NCI-H345 treated with DMSO at 0.1 percent for 48 hours (cell line): Measurements from ENCODE around the gene OPA1.
"Not testable (repeated sequence)": the region's sequence is repeated elsewhere in the genome, so short reads cannot be mapped to it uniquely, and the experiment has no call there.

Experiments
- DNase-seq: peaks from one replicate; lab custom pipeline; 2025; ENCODE audit not compliant: unreplicated experiment; lab: John Stamatoyannopoulos, UW

Gene OPA1

DNA sequence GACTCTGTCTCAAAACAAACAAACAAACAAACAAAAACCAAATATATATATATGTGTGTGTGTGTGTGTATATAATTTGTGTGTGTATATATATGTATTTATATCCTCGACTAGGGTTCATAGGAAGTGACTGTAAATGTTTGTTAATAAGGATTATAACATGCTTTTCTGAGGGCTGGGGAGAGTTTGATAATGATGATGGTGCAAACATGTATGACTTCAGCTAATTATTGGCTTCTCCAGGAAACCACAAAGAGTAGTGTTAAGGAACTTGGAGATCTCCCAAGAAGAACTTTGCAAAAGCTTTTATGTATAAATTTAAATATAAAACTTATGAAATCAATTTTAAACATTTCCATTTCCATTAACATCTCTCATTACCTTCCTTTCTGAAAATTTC lies 3.9 kb upstream of the OPA1 start:
- no peak for DNase-seq

DNA sequence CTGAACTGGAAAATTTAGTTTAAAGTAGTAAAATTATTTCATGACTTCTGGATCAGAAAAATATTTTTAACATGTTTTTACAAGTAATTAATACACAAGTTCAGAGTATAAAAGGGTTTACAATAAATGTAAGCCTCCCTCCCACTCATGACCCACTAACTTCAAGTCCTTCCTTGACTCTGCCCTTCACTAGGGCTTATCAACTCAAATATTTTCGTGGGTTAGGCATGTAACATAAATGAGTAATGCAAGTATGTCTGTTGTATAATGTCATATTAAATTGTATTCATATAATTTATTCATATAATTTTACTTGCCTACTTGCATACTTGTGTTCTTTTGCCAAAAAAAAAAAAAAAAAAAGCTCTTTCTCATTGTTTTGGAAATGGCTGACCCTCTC lies 3.4 kb upstream of the OPA1 start:
- no peak for DNase-seq

DNA sequence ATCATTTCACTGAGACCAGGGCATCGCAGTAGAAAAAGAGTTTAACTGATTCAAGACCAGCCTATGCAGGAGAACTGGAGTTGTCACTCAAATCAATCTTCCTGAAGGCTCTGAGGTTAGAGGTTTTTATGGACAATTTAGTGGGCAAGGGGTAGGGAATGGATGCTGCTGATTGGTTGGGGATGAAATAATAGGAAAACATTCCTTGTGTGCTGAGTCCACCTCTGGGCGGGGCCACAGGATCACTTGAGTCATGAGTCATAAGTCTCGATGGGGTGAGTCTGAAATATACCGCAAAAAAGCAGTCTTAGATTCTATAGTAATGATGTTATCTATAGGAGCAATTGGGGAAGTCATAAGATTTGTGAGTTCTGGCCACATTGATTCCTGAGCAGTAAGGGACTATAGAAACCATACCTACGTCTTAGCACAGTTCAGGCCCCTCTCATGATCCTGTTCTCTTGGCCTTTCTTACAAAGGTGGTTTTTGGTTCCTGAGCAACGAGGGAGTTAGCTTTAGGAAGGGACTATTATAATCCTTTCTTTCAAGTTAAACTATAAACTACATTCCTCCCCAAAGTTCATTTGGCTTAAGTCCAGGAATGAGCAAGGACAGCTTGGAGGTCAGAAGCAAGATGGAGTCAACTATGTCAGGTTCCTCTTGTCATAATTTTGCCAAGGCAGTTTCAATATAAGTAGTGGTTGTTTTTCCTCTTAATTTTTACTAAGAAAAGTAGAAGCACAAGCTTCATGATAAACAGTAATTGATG lies 2.7 kb upstream of the OPA1 start:
- DNase-seq, result no peak

DNA sequence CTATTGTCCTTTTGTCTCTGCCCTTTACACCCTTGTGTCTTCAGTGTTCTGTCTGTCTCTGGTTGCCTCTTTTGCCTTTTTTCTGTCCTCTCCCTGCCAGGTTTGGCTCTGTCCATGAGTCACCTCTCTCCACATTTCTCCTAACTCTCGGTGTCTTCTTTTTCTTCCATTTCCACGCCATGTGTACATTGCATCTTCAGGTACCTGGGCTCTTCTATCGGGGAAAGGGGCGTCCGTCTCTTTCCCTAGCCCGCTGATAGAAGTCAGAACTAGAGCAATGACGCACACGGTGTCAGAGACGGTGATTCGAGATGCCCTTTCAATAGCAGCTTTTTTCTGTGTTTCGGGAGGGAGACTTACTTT lies 641 bp downstream of the OPA1 start:
- DNase-seq, result peak; percentile 39

DNA sequence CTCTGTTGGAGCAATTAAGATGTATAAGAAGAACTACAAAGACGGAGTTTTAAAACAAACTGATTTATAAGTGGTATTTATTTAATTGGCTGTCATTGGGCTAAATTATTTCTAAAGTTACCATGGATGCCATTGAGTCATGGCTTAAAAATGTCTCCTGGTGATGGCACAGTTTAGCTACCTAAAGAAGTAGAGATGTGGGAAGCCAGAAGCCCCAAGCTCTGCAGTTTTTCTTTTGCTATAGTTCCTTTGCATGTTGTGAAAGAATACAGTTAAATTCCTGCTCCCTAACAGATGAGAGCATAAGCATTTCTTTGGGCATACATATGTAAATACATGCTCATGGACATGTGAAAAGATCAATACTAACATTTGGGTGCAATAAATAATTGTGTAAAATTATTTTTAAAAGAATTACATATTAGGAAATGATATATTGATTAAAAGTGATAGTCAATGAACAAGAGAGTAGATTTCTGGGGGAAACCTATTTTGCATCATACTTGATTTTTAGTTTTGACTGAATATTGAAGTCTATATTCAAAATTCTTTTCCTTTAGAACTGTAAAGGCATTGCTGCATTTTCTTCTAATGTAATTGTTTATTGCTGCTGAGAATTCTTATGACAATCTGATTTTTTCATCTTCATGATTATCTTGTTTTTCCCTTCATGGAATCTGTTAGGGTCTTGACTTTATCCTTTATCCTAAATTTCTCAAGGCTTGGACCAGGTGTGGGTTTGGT lies 2.1 kb downstream of the OPA1 start:
- DNase-seq, result no peak

DNA sequence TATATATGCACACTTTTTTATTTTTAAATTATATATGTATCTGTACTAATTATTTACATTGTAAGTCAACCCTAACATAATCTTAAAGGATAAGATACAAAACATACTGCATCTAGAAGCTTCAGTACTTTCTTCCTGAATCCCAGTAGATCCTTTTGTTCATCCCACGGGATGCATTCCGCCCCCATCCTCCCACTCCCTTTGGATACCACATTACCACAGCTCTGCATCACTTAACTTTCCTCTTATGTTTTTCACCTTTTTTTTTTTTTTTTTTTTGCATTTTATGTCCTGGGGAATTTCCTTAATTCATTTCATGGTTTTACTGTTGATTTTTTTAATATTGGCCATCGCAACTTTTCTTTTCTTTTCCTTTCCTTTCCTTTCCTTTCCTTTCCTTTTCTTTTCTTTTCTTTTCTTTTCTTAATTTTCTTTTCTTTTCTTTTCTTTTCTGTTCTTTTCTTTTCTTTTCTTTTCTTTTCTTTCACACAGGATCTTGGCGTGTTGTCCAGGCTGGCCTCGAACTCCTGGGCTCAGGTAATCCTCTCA lies 3.0 kb downstream of the OPA1 start:
- DNase-seq, result no peak

DNA sequence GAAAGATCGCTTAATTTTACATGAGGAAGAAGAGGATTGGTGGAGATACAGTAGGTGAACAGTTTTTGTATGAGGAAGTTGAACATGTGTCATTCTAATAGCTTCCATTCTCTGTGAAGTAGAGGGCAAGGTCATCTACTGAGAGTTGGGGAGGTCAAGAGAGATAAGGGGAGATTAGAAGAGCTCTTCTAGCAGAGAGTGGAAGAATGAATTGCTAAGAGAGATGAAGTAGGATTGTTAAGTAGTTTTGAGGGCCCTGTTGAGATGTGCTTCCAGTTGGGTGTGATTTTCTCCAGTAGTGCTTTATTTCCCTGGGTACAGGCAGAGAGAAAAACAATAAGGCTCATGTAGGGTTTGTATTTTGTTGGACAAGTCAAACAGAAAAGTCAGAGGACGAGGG lies 5.2 kb downstream of the OPA1 start:
- DNase-seq, result no peak

DNA sequence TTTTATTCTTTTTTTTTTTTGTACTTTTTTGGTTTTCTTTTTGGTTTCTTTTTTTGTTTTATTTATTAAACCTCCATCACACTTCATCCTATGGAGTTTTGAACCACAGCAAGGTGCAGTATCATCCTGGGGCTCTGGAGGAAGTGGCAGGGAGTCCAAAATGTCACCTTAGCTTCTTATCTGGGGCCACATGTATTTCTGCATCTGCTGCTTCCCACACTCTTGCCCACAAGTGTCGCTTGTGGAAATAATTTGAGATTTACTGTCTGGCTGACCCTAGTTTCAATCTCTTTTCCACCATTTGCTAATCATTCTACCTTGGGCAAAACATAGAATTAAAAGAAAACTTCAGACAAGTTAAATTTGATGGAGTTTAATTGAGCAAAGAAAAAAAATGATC lies 6.4 kb downstream of the OPA1 start:
- no peak for DNase-seq

DNA sequence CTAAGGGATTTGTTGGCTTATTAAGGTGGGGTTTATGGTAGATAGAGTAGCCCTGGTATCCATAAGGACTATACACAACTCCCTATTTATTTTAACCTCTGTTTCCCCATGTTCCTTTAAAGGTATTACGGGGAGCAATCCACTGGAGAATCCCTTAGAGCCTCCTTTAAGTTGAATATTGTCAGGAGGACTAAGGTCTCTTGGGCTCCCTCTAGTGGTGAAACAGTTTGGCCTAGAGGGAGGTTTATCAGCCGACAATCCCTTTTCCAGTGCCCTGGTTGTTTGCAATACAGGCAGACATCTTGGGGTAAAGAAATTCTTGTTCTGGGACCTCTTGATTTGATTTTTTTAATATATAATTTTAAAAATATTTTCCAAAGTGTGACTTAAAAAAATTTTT lies 12.9 kb downstream of the OPA1 start:
- DNase-seq, result peak; percentile 20

DNA sequence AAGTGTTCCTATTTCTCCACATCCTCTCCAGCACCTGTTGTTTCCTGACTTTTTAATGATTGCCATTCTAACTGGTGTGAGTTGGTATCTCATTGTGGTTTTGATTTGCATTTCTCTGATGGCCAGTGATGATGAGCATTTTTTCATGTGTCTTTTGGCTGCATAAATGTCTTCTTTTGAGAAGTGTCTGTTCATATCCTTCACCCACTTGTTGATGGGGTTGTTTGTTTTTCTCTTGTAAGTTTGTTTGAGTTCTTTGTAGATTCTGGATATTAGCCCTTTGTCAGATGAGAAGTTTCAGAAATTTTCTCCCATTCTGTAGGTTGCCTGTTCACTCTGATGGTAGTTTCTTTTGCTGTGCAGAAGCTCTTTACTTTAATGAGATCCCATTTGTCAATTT lies 13.9 kb downstream of the OPA1 start:
- DNase-seq, result not testable (repeated sequence)

DNA sequence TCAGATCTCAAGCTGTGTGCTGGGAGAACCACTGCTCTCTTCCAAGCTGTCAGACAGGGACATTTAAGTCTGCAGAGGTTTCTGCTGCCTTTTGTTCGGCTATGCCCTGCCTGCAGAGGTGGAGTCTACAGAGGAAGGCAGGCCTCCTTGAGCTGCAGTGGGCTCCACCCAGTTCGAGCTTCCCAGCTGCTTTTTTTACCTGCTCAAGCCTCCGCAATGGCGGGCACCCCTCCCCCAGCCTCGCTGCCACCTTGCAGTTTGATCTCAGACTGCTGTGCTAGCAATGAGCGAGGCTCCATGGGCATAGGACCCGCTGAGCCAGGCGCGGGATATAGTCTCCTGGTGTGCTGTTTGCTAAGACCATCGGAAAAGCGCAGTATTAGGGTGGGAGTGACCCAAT lies 17.5 kb downstream of the OPA1 start:
- DNase-seq, result not testable (repeated sequence)

DNA sequence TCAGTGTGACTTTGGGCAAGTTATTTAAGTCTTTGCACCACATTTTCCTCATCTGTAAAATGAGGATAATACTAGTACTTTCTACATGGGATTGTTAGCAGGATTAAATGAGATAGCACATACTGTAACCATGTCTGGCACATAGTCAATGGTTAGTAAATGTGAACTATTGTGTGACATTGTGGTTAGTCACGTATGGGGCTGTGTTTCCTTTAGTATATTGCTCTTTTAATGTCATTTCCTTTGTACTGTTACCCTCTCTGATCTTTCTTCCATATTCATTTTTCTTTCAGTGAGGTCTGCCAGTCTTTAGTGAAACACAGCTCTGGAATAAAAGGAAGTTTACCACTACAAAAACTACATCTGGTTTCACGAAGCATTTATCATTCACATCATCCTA lies 21.4 kb downstream of the OPA1 start:
- no peak for DNase-seq

DNA sequence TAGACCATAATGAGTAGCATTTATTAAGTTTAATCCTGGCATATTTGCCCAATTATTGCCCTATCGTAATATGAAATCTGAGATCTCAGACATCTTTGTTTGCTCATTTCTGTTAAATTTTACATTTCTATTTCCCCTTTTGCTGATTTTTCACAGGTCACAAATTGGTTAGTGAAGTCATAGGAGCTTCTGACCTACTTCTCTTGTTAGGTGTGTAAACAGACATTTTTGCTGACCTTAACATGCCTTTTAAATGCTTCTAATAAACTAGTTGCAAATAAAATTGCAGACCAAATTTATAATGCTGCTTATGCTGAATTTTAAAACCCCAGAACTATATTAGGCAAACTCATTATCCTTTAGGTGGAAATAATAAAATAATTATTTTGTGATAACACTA lies 24.6 kb downstream of the OPA1 start:
- DNase-seq, result no peak

DNA sequence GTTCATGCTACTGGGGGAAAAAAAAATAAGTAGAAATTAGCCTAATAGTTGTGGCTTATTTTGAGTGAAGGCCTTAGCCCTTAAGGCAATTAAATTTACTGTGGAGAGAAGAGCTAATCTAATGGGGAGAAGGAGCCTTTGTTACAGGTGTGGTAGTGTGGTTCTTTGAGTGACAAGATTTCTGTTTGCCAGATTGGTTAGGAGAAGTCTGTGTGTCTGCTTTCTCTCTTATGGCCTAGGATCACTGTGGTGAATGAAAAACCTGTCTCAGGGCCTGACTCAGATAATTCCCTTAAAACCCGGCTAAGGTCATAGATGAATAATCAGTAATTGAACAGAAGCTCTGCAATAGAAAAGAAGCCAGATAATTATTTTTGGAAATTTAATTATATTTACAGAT lies 27.0 kb downstream of the OPA1 start:
- no peak for DNase-seq

DNA sequence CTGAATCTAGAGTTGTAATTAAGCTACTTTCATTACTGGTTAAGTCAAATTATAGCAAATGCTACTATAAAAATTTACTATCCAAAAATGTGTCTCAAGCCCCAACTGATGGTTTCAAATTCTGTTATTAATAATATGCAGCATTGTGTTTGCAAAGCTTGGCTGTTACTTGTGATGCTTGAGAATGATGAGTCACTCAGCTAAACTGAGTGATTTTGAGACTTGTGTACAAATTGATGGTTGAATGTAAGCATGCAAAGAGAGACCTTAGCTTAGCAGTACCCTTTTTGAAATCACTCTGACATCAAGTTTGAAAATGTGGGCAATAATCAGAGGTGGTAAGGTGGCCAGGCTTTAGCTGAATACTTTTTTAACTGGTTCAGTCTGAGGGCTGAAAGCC lies 27.6 kb downstream of the OPA1 start:
- no peak for DNase-seq

DNA sequence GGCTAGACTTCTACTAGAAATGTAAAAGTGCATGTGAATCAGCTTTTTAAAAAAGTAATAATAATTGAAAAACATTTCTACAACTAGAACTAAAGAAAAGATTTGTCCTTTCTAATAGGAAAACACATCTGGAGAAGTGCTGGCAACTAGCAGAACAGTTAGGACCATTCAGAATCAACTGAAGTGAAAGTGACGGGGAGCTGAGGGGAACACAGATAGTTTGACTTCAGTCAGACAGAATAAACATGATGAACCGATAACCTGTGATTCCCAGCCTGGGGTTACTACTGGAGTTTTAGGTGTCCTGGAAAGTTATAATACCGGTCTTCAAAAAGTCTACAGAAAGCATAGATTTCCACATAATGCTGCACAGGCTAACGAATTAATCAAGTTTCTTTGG lies 28.1 kb downstream of the OPA1 start:
- DNase-seq, result no peak

DNA sequence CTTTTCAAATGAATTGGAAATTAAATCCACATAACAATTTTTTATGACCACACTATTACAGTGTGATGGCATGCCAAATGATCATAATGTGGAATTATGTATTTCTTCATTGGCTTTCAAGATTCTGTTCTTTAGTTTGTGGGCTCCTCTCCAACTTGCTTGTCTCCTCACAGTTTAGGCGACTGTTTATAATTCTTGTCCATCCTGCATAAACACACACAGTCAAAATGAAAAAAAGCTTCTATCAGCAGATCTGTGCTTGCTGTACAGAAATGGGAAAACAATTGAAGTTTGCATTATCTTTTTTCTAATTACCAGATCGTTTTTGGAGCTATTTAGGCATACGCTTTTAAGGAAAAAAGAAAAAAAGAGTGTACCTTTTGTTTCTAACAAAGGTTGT lies 37.0 kb downstream of the OPA1 start:
- no peak for DNase-seq

DNA sequence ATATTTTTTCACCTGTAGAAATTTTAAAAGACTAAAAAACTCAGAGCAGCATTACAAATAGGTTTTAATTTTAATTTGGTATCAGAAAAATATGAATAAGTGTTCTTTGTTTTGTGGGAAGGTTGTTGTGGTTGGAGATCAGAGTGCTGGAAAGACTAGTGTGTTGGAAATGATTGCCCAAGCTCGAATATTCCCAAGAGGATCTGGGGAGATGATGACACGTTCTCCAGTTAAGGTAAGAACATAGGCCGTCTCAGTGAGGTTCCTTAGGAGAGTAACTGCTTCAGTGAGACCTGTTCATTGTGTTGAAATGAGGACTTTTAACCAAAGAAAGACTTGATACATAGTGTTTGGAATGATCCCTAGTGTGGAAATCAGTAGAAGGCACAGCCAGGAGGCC lies 44.8 kb downstream of the OPA1 start:
- DNase-seq, result no peak

DNA sequence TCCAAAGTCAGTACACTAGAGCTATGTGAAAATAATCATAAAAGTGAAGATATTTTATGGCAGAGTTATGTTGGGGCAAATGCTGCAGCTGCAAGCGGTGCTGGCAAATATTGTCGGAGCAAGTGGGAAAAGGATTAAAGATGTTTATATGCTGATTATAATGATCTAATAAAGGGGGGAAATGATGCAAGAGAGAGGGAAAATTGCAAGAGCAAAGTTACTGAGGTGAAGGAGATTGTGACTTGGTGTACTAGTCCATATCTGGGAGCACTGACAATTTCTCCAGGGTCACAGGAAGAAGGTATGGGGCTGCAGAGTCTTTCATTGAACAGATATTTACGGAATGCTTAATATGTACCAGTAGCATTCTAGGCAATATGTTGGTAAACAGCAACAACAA lies 45.8 kb downstream of the OPA1 start:
- no peak for DNase-seq

DNA sequence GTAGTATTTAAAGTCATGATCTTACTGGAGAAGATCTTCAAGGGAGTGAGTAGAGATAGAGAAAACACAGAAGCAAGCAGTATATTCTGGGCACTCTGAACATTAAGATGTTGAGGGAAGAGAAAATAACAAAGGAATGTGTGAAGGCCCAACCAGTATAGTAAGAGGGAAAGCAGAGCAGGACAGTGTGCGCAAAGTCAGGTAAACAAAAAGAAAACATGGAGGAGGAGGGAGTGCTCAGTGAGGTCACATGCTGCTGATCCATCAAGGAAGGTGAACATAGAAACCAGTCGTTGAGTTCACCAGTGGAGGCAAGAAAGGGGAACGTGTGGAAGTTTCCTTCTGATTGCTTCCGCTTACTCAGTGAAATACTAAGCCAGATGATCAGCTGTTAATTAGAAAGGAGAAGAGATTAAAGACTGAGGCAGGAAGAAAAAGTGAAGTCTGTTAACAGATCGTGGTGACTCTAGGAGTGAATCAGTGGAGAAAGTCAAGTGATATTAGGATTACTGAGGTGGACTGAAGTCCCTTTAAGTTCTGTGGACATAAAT lies 47.2 kb downstream of the OPA1 start:
- DNase-seq, result no peak

DNA sequence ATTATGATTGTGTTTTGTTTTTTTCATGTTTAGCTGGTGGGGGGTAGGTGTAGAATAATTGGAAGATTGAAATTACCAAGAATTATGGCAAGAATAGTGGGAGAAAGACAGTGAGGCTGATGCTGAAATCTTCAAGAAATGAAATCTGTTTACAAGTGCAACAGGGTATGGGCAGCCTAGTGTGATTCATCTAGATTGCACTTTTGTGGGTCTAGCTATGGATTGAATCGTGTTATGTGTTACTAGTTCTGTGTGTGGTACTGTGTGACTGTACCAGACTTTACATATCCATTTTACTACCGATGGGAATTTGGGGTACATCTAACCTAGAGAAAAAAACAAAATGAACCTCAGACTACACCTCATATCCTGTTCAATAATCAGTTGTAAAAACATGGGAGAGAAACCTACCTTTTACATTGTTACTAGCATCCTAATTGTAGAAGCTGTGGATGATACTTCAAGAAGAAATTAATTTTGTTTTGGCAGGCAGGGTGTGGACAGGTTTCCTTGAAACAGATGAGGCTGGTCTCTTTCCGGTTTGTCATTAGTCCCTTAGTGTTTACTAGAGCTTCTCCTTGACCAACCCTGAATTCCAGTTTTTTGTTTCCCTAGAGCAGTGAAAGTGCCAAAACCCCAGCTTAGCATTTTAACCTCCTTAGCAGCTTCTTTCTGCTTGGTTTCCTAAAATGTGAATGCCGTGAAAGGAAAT lies 47.9 kb downstream of the OPA1 start:
- DNase-seq, result no peak

DNA sequence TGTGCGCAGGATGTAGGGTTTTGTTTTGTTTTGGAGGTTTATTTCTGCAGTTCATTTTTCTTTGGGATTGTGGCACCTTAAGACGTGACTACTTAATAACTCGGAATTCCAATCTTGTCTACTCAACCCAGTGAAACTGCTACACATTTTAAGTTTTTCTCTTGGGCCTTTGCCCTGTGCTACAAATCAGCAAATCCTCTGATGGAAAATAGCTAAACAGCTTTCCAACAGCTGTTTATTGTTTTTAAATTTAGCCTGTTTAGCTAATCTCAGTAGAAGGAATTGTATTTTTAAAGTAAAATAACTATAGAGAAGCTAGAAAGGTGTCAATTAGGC lies 48.4 kb downstream of the OPA1 start:
- no peak for DNase-seq
